ENCODE measurements around the gene GPA33. TPM values are rescaled to one million over a fixed set of nuclear protein-coding genes. Genes with fewer than 3 reads are reported as not detected.

Gene GPA33
- total and polyA plus RNA-seq, 9 of the 15 experiments (the other 6 are each of a cell fraction or from before 2014, with no cell fraction given), result 0.13 TPM; not detected in 8

GRCh38 chr1:167122121-167122480 is 31.9 kb upstream of the GPA33 start (continued):
- TF ChIP-seq, protein P1, sequence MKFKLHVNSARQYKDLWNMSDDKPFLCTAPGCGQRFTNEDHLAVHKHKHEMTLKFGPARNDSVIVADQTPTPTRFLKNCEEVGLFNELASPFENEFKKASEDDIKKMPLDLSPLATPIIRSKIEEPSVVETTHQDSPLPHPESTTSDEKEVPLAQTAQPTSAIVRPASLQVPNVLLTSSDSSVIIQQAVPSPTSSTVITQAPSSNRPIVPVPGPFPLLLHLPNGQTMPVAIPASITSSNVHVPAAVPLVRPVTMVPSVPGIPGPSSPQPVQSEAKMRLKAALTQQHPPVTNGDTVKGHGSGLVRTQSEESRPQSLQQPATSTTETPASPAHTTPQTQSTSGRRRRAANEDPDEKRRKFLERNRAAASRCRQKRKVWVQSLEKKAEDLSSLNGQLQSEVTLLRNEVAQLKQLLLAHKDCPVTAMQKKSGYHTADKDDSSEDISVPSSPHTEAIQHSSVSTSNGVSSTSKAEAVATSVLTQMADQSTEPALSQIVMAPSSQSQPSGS (CRISPR knock-in tag; IDR thresholded peaks at IDR 0.05), result no peak
- TF ChIP-seq ZNF41 (CRISPR knock-in tag; conservative IDR thresholded peaks at IDR 0.05), result no peak
- no peak for TF ChIP-seq TRIM28 (IDR thresholded peaks at IDR 0.05)
- no peak for TF ChIP-seq PTTG1 (tag; IDR thresholded peaks at IDR 0.05; ENCODE audit: low read depth)

DNA sequence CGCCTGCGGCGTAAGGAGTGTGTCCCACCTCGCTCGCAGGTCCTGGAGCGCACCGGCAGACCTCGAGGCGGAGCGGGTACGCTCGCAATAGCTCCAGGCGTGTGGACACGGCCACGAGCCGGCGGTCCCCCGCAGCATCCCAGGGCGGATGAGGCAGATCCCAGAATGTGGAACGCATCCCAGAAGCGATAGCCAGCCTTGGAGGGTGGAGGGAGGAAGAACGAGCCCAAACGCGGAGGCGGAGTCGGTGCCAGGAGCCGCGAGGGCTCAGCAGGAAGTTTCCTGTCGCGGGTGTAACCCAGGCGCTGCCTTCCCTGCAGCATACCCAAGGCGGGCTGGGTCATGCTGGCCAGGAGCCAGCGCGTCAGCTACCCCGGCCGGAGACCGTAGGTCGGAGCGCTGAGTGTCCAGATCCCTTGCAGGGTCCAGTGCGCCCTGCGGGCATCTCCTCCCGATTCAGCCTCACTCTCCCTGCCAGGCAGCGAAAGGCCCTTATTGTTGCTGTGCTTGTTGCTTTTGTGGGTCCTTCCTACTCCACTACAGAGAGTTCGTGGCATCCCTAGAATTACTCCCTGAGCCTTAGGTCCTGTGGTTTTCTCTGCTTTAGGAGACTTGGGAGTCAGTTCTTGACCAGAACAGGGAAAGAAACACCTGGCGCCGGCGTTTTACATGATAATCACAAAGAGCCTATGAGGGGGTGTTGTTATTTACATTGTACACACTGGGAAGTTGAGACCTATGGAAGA is 31.4 kb upstream of the GPA33 start:
- Histone ChIP-seq H3K79me2 (ENCODE audit: control insufficient read depth, insufficient read depth, low read length) (no peaks in the 10 kb centered on the region), H3K9ac (ENCODE audit: insufficient read depth in 1 of 2, low read depth in 2 of 2, low read length in 2 of 2) (peak overlapping the region in 1 of 2 experiments; percentile 66; a peak in 1 of 4 replicates), H3K4me1 (replicated peaks in 1 of 2; ENCODE audit: control insufficient read depth in 2 of 2, insufficient read depth in 2 of 2, low read length in 2 of 2) (peaks cover 0 to 16% of the 10 kb centered on the region in 2 experiments; a peak in 3 of 5 replicates), H3K27me3 (ENCODE audit: control insufficient read depth in 2 of 2, insufficient read depth in 2 of 2, low read length in 2 of 2) (peaks cover 50 to 78% of the 10 kb centered on the region in 2 experiments), H3K36me3 (ENCODE audit: control insufficient read depth, insufficient read depth, low read length) (no peaks in the 10 kb centered on the region), H4K20me1 (replicated peaks; ENCODE audit: control insufficient read depth, insufficient read depth, low read length) (no peaks in the 10 kb centered on the region), H3K9me1 (ENCODE audit: control insufficient read depth, insufficient read depth, low read length) (peaks cover 4% of the 10 kb centered on the region), H3K27ac (ENCODE audit: extremely low read depth, low read depth, low read length) (no peak overlapping the region), H3K9me3 (replicated peaks; ENCODE audit: control insufficient read depth, insufficient read depth, low read depth, low read length) (no peaks in the 10 kb centered on the region), H2AFZ (ENCODE audit: low read depth, low read length) (no peak overlapping the region), H3K4me2 (ENCODE audit: insufficient read depth, low read length) (0 out of 2 replicates have a peak overlapping the region, but pooled peaks have one; percentile 20), H3K4me3 (no peak overlapping the region)
- WGBS (ENCODE audit: insufficient coverage, low coverage, missing lambda C conversion rate), result 9% methylated on average over 47 of the region's 47 CpGs
- in situ Hi-C loops (cut with MboI), result no loop called here
- no peak for FAIRE-seq
- TF ChIP-seq NFIC (IDR thresholded peaks at IDR 0.05) (peak; percentile 66), ARNT (IDR thresholded peaks at IDR 0.05) (no peak)
- intact Hi-C loops (cut with micrococcal nuclease), result no loop called here
- peak; percentile 20 for ATAC-seq
- DNase-seq (ENCODE audit: extremely low read depth in 1 of 4, low spot score in 3 of 4), result no peak
- ChIA-PET POLR2A (interaction anchor here (0.6 kb wide), 1 partner anchor 9 kb away, joined by 3 read pairs; no protein-coding TSS in a partner anchor), CTCF (ENCODE audit: low intra/inter-chr PET ratio) (no interaction called here)
- no TSS peak for BruUV-seq (replicated peaks)
